ENCODE data around the gene DOCK2. TPM values are rescaled to one million over a fixed set of nuclear protein-coding genes. Genes with fewer than 3 reads are reported as not detected.

DOCK2 gene
- polyA plus RNA-seq, 1 of the 3 experiments (the other 2 are of a cell fraction): 3.8 TPM

DNA sequence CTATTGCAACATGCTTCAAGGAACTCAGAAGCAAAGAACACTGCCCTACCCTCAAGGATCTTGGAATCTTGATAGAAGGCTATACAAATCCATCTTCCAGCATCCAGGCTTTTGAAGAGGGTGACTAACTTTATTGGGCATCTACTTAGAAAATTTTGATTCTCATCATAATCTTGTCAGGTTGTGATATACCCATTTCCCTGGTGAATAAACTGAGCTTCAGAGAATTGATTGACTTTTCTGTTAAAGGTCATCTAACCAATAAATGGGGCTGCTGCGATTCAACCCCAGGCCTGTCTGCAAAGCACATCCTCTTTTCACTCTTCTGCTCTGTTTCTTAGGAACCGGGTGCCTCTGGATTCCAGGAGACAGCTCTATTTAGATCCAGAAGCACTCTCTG, 363.1 kb downstream of the DOCK2 start:
- H3K36me3 ChIP-seq (replicated peaks in 1 of 2; ENCODE audit: control insufficient read depth in 1 of 2, insufficient read depth in 2 of 2, low read length in 1 of 2): no peaks in the 10 kb centered on the region
- ChIA-PET POLR2A (no interaction called here), CTCF (interaction anchor here (0.7 to 2.7 kb wide), 3 partner anchors 11 to 20 kb away, joined by 3 to 23 read pairs (median 4); partner anchors contain the start of gene INSYN2B)
- no peaks in the 10 kb centered on the region for H4K20me1 ChIP-seq (ENCODE audit: insufficient read depth)
- no peaks in the 10 kb centered on the region for H3K79me2 ChIP-seq (ENCODE audit: insufficient read depth)
- H3K4me1 ChIP-seq (ENCODE audit: control insufficient read depth in 1 of 2, insufficient read depth in 2 of 2, low read depth in 1 of 2, low read length in 1 of 2): no peaks in the 10 kb centered on the region; a peak in 1 of 4 replicates
- H2AFZ ChIP-seq (ENCODE audit: low read depth): no peak overlapping the region
- H3K27me3 ChIP-seq (ENCODE audit: insufficient read depth): no peaks in the 10 kb centered on the region
- no peaks in the 10 kb centered on the region for H3F3A ChIP-seq (replicated peaks; ENCODE audit: insufficient read depth)
- DNase-seq: no peak
- H3K4me3 ChIP-seq (ENCODE audit: low read depth in 2 of 2, low read length in 1 of 2): no peak overlapping the region
- TF ChIP-seq, protein P1, sequence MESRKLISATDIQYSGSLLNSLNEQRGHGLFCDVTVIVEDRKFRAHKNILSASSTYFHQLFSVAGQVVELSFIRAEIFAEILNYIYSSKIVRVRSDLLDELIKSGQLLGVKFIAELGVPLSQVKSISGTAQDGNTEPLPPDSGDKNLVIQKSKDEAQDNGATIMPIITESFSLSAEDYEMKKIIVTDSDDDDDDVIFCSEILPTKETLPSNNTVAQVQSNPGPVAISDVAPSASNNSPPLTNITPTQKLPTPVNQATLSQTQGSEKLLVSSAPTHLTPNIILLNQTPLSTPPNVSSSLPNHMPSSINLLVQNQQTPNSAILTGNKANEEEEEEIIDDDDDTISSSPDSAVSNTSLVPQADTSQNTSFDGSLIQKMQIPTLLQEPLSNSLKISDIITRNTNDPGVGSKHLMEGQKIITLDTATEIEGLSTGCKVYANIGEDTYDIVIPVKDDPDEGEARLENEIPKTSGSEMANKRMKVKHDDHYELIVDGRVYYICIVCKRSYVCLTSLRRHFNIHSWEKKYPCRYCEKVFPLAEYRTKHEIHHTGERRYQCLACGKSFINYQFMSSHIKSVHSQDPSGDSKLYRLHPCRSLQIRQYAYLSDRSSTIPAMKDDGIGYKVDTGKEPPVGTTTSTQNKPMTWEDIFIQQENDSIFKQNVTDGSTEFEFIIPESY (IDR thresholded peaks at IDR 0.05; ENCODE audit: borderline replicate concordance, low read depth): no peak
- TF ChIP-seq, protein P2, sequence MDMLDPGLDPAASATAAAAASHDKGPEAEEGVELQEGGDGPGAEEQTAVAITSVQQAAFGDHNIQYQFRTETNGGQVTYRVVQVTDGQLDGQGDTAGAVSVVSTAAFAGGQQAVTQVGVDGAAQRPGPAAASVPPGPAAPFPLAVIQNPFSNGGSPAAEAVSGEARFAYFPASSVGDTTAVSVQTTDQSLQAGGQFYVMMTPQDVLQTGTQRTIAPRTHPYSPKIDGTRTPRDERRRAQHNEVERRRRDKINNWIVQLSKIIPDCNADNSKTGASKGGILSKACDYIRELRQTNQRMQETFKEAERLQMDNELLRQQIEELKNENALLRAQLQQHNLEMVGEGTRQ (IDR thresholded peaks at IDR 0.05; ENCODE audit: borderline replicate concordance, low read depth, low read length): no peak
- TF ChIP-seq GATA2 (CRISPR knock-in tag; IDR thresholded peaks at IDR 0.05) (no peak), CTCF (IDR thresholded peaks at IDR 0.05) (no peak), NFIC (IDR thresholded peaks at IDR 0.05; ENCODE audit: borderline replicate concordance) (no peak)
- H3K9ac ChIP-seq: no peak overlapping the region
- WGBS (ENCODE audit: low lambda C conversion rate): 67% methylated on average over 2 of the region's 2 CpGs
- H3K27ac ChIP-seq (ENCODE audit: low read depth in 2 of 2, low read length in 1 of 2): no peak overlapping the region
- H3K9me3 ChIP-seq: no peaks in the 10 kb centered on the region
- H3K9me2 ChIP-seq: no peaks in the 10 kb centered on the region
- no peak overlapping the region for H3K4me2 ChIP-seq

GRCh38 chr5:170006021-170006420, 368.9 kb downstream of the DOCK2 start:
- no peaks in the 10 kb centered on the region for H3F3A ChIP-seq (replicated peaks; ENCODE audit: insufficient read depth)
- DNase-seq: no peak
- no peak overlapping the region for H3K4me3 ChIP-seq (ENCODE audit: low read depth in 2 of 2, low read length in 1 of 2)
- peaks cover 0 to 3% of the 10 kb centered on the region in 2 experiments; a peak in 2 of 4 replicates for H3K4me1 ChIP-seq (ENCODE audit: control insufficient read depth in 1 of 2, insufficient read depth in 2 of 2, low read depth in 1 of 2, low read length in 1 of 2)
- no peaks in the 10 kb centered on the region for H3K9me2 ChIP-seq
- H4K20me1 ChIP-seq (ENCODE audit: insufficient read depth): no peaks in the 10 kb centered on the region
- no peaks in the 10 kb centered on the region for H3K9me3 ChIP-seq
- no peaks in the 10 kb centered on the region for H3K36me3 ChIP-seq (replicated peaks in 1 of 2; ENCODE audit: control insufficient read depth in 1 of 2, insufficient read depth in 2 of 2, low read length in 1 of 2)
- H3K27ac ChIP-seq (ENCODE audit: low read depth in 2 of 2, low read length in 1 of 2): no peak overlapping the region
- no peaks in the 10 kb centered on the region for H3K79me2 ChIP-seq (ENCODE audit: insufficient read depth)
- TF ChIP-seq, protein P1 (IDR thresholded peaks at IDR 0.05; ENCODE audit: borderline replicate concordance, low read depth): no peak
- no peak for TF ChIP-seq GATA2 (CRISPR knock-in tag; IDR thresholded peaks at IDR 0.05)
- CTCF ChIA-PET: interaction anchor here (1.6 kb wide), 1 partner anchor 26 kb away, joined by 5 read pairs; the partner anchor contains the start of gene INSYN2B
- WGBS (ENCODE audit: low lambda C conversion rate): 84% methylated on average over 6 of the region's 6 CpGs
- H2AFZ ChIP-seq (ENCODE audit: low read depth): no peak overlapping the region
- no peak overlapping the region for H3K9ac ChIP-seq
- POLR2A ChIA-PET: no interaction called here
- no peak overlapping the region for H3K4me2 ChIP-seq
- H3K27me3 ChIP-seq (ENCODE audit: insufficient read depth): no peaks in the 10 kb centered on the region

Data from SK-N-SH (cell line).